ENCODE measurements around the gene GK2.

Gene GK2

DNA sequence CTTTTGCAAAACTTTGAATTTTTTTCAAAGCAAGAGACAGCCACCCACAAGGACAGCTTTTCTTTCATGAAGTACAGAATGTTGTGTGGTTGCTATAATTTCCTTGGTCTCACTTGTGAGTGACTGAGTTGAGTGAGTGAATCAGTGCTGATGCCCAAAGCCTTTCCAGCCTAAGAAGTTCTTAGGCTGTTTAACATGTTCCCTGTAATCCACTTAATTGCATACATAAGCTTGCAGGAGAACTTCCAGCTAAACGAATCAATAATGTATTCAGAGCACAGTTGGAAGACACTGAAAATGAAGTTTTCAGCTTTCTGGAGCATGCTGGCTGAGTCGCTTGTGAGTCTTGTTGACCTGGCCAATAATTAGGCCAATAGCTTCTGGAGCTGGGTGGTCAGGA, 42.0 kb upstream of the GK2 start (continued):
- TF ChIP-seq, protein P1, sequence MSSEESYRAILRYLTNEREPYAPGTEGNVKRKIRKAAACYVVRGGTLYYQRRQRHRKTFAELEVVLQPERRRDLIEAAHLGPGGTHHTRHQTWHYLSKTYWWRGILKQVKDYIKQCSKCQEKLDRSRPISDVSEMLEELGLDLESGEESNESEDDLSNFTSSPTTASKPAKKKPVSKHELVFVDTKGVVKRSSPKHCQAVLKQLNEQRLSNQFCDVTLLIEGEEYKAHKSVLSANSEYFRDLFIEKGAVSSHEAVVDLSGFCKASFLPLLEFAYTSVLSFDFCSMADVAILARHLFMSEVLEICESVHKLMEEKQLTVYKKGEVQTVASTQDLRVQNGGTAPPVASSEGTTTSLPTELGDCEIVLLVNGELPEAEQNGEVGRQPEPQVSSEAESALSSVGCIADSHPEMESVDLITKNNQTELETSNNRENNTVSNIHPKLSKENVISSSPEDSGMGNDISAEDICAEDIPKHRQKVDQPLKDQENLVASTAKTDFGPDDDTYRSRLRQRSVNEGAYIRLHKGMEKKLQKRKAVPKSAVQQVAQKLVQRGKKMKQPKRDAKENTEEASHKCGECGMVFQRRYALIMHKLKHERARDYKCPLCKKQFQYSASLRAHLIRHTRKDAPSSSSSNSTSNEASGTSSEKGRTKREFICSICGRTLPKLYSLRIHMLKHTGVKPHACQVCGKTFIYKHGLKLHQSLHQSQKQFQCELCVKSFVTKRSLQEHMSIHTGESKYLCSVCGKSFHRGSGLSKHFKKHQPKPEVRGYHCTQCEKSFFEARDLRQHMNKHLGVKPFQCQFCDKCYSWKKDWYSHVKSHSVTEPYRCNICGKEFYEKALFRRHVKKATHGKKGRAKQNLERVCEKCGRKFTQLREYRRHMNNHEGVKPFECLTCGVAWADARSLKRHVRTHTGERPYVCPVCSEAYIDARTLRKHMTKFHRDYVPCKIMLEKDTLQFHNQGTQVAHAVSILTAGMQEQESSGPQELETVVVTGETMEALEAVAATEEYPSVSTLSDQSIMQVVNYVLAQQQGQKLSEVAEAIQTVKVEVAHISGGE (tag by site-specific recombination; conservative IDR thresholded peaks at IDR 0.05; ENCODE audit: low read depth): no peak
- no peak for TF ChIP-seq HOXD13 (CRISPR knock-in tag; IDR thresholded peaks at IDR 0.05; ENCODE audit: borderline replicate concordance)
- TF ChIP-seq, protein P2, sequence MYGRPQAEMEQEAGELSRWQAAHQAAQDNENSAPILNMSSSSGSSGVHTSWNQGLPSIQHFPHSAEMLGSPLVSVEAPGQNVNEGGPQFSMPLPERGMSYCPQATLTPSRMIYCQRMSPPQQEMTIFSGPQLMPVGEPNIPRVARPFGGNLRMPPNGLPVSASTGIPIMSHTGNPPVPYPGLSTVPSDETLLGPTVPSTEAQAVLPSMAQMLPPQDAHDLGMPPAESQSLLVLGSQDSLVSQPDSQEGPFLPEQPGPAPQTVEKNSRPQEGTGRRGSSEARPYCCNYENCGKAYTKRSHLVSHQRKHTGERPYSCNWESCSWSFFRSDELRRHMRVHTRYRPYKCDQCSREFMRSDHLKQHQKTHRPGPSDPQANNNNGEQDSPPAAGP (tag by site-specific recombination; IDR thresholded peaks at IDR 0.05): no peak
- no peak for TF ChIP-seq ZNF560 (tag by site-specific recombination; IDR thresholded peaks at IDR 0.05; ENCODE audit: borderline replicate concordance)

DNA sequence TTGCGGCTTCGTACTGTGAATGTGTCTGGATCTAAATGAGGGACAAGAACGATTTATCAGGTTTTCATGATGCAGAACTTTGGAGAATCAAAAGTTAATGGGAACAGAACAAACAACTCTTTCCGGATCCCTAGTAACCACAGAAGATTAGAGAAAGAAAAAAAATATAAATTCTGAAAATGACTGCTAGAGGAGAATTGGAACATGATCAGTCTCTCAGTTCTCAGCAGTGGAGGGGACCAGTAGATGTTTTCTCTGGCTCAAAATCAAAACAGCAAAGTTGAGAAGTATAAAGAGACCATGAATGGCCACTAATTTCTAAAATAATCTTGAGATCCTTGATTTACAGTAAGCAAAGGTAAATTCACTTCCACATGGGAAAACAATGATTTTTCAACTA, 38.1 kb upstream of the GK2 start:
- Histone ChIP-seq H3K36me3 (ENCODE audit: control insufficient read depth in 2 of 2, insufficient read depth in 1 of 2, low read length in 2 of 2) (no peaks in the 10 kb centered on the region), H3K4me3 (ENCODE audit: low read depth, low read length) (no peak overlapping the region), H3K9me3 (ENCODE audit: control insufficient read depth, insufficient read depth, low read depth, low read length) (no peaks in the 10 kb centered on the region), H3K4me1 (ENCODE audit: control insufficient read depth, insufficient read depth, low read length) (no peaks in the 10 kb centered on the region), H3K27ac (ENCODE audit: extremely low read depth, low read depth, low read length) (no peak overlapping the region)
- CTCF ChIA-PET: interaction anchor here (0.8 kb wide), 1 partner anchor 9 kb away, joined by 4 read pairs; no protein-coding TSS in a partner anchor
- POLR2A ChIA-PET: no interaction called here
- TF ChIP-seq, protein P3, sequence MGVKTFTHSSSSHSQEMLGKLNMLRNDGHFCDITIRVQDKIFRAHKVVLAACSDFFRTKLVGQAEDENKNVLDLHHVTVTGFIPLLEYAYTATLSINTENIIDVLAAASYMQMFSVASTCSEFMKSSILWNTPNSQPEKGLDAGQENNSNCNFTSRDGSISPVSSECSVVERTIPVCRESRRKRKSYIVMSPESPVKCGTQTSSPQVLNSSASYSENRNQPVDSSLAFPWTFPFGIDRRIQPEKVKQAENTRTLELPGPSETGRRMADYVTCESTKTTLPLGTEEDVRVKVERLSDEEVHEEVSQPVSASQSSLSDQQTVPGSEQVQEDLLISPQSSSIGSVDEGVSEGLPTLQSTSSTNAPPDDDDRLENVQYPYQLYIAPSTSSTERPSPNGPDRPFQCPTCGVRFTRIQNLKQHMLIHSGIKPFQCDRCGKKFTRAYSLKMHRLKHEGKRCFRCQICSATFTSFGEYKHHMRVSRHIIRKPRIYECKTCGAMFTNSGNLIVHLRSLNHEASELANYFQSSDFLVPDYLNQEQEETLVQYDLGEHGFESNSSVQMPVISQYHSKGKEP (tag by site-specific recombination; IDR thresholded peaks at IDR 0.05): no peak
- TF ChIP-seq ZSCAN30 (tag by site-specific recombination; IDR thresholded peaks at IDR 0.05): no peak
- no peak for TF ChIP-seq SCRT2 (tag by site-specific recombination; IDR thresholded peaks at IDR 0.05)
- TF ChIP-seq, protein P4, sequence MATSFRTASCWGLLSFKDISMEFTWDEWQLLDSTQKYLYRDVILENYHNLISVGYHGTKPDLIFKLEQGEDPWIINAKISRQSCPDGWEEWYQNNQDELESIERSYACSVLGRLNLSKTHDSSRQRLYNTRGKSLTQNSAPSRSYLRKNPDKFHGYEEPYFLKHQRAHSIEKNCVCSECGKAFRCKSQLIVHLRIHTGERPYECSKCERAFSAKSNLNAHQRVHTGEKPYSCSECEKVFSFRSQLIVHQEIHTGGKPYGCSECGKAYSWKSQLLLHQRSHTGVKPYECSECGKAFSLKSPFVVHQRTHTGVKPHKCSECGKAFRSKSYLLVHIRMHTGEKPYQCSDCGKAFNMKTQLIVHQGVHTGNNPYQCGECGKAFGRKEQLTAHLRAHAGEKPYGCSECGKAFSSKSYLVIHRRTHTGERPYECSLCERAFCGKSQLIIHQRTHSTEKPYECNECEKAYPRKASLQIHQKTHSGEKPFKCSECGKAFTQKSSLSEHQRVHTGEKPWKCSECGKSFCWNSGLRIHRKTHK (tag by site-specific recombination; IDR thresholded peaks at IDR 0.05): no peak
- TF ChIP-seq OVOL3 (tag by site-specific recombination; IDR thresholded peaks at IDR 0.05): no peak
- TF ChIP-seq, protein P5, sequence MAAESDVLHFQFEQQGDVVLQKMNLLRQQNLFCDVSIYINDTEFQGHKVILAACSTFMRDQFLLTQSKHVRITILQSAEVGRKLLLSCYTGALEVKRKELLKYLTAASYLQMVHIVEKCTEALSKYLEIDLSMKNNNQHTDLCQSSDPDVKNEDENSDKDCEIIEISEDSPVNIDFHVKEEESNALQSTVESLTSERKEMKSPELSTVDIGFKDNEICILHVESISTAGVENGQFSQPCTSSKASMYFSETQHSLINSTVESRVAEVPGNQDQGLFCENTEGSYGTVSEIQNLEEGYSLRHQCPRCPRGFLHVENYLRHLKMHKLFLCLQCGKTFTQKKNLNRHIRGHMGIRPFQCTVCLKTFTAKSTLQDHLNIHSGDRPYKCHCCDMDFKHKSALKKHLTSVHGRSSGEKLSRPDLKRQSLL (tag by site-specific recombination; IDR thresholded peaks at IDR 0.05): no peak
- TF ChIP-seq MEIS1 (CRISPR knock-in tag; IDR thresholded peaks at IDR 0.05; ENCODE audit: borderline replicate concordance): no peak
- no peak for TF ChIP-seq ZNF248 (tag by site-specific recombination; IDR thresholded peaks at IDR 0.05)
- no peak for TF ChIP-seq ZNF701 (tag by site-specific recombination; IDR thresholded peaks at IDR 0.05)

DNA sequence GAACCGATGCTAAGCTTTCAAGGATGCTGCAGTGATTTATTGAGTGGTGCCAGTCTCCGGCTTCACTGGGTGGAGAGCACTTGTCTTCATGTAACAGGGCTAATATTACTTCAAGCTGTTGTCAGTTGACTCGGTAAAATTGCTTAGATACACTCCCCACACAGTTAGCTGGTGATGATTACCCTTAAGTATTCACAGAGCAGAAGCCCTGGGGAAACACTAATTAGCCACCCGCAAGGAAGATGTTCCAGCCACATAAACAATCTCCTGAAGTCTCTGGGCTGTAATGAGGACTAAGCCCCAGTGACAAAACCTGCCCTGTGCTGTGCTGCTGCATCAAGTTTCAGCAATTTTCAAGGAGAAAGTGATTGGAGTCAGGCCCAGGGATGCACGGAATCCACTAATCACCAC, 37.3 kb upstream of the GK2 start:
- Histone ChIP-seq H3K36me3 (ENCODE audit: control insufficient read depth in 2 of 2, insufficient read depth in 1 of 2, low read length in 2 of 2) (no peaks in the 10 kb centered on the region), H3K4me1 (ENCODE audit: control insufficient read depth, insufficient read depth, low read length) (no peaks in the 10 kb centered on the region), H3K9me3 (ENCODE audit: control insufficient read depth, insufficient read depth, low read depth, low read length) (no peaks in the 10 kb centered on the region), H3K4me3 (ENCODE audit: low read depth, low read length) (no peak overlapping the region), H3K27ac (ENCODE audit: extremely low read depth, low read depth, low read length) (no peak overlapping the region)
- POLR2A ChIA-PET: no interaction called here
- CTCF ChIA-PET: interaction anchor here (0.6 to 0.8 kb wide), 2 partner anchors 10 to 96 kb away, joined by 4 read pairs; no protein-coding TSS in a partner anchor
- TF ChIP-seq, protein P6, sequence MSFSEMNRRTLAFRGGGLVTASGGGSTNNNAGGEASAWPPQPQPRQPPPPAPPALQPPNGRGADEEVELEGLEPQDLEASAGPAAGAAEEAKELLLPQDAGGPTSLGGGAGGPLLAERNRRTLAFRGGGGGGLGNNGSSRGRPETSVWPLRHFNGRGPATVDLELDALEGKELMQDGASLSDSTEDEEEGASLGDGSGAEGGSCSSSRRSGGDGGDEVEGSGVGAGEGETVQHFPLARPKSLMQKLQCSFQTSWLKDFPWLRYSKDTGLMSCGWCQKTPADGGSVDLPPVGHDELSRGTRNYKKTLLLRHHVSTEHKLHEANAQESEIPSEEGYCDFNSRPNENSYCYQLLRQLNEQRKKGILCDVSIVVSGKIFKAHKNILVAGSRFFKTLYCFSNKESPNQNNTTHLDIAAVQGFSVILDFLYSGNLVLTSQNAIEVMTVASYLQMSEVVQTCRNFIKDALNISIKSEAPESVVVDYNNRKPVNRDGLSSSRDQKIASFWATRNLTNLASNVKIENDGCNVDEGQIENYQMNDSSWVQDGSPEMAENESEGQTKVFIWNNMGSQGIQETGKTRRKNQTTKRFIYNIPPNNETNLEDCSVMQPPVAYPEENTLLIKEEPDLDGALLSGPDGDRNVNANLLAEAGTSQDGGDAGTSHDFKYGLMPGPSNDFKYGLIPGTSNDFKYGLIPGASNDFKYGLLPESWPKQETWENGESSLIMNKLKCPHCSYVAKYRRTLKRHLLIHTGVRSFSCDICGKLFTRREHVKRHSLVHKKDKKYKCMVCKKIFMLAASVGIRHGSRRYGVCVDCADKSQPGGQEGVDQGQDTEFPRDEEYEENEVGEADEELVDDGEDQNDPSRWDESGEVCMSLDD (tag by site-specific recombination; IDR thresholded peaks at IDR 0.05): no peak
- TF ChIP-seq GLIS1 (tag by site-specific recombination; IDR thresholded peaks at IDR 0.05) (peak; percentile 62), KLF10 (tag by site-specific recombination; IDR thresholded peaks at IDR 0.05) (no peak), ZBTB17 (tag by site-specific recombination; IDR thresholded peaks at IDR 0.05) (no peak), ZNF366 (tag by site-specific recombination; conservative IDR thresholded peaks at IDR 0.05) (no peak), SP3 (tag by site-specific recombination; IDR thresholded peaks at IDR 0.05) (no peak), BCL11A (tag by site-specific recombination; IDR thresholded peaks at IDR 0.05; ENCODE audit: low read depth) (no peak), ZNF629 (tag by site-specific recombination; IDR thresholded peaks at IDR 0.05) (no peak), ZNF660 (tag by site-specific recombination; IDR thresholded peaks at IDR 0.05) (no peak), ZNF175 (tag by site-specific recombination; IDR thresholded peaks at IDR 0.05) (no peak)

Data from HEK293 (cell line).